ENCODE measurements around the gene TOGARAM2.
A peak's percentile ranks its signal among the peaks of the same experiment; 100 is the strongest.

GRCh38 chr2:28994074-28994473, 13.0 kb downstream of the TOGARAM2 start:
- TF ChIP-seq, protein P1, sequence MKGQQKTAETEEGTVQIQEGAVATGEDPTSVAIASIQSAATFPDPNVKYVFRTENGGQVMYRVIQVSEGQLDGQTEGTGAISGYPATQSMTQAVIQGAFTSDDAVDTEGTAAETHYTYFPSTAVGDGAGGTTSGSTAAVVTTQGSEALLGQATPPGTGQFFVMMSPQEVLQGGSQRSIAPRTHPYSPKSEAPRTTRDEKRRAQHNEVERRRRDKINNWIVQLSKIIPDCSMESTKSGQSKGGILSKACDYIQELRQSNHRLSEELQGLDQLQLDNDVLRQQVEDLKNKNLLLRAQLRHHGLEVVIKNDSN (IDR thresholded peaks at IDR 0.05), result no peak
- TF ChIP-seq EP300 (IDR thresholded peaks at IDR 0.05; ENCODE audit: borderline replicate concordance) (no peak), MAX (IDR thresholded peaks at IDR 0.05) (0 out of 2 replicates have a peak, but pooled peaks have one; percentile 4), CREB1 (IDR thresholded peaks at IDR 0.05; ENCODE audit: low read depth) (no peak), CEBPB (IDR thresholded peaks at IDR 0.05) (no peak), RAD21 (IDR thresholded peaks at IDR 0.05; ENCODE audit: low read depth) (no peak), FOXM1 (IDR thresholded peaks at IDR 0.05; ENCODE audit: borderline replicate concordance, low read depth) (no peak), REST (IDR thresholded peaks at IDR 0.05; ENCODE audit: low read depth) (no peak), TEAD4 (IDR thresholded peaks at IDR 0.05) (no peak), TAF1 (IDR thresholded peaks at IDR 0.05; ENCODE audit: low read depth) (no peak), NFIC (IDR thresholded peaks at IDR 0.05) (no peak), EGR1 (IDR thresholded peaks at IDR 0.05) (no peak)
